Breast epithelium (tissue), 4 donors: ENCODE results near the gene ACACA. TPM values are rescaled to one million over a fixed set of nuclear protein-coding genes. Genes with fewer than 3 reads are reported as not detected.

Source experiments
- DNase-seq, 2 donors: peaks; one replicate each; pipeline ENCODE4 v3.0.0-alpha.2; 2019; ENCODE audit warnings: low spot score in 2 of 2
- H3K27ac ChIP-seq, 2 donors: fragments of 200-600 bp; sonication (generic) in 1 of 2; one replicate each; pipeline ENCODE4 v1.5.1; 2016 to 2019; ENCODE audit warnings: mild to moderate bottlenecking in 1 of 2
- H3K27me3 ChIP-seq, 2 donors: fragments of 200-600 bp; sonication (generic) in 1 of 2; one replicate each; pipeline versions ENCODE4 v1.5.1 to v1.6.0; 2017 to 2019; ENCODE audit warnings: control low read depth in 1 of 2, mild to moderate bottlenecking in 1 of 2
- H3K36me3 ChIP-seq: fragments of 200-600 bp; one replicate; pipeline ENCODE4 v1.5.1; 2019
- H3K4me1 ChIP-seq, 2 donors: fragments of 200-600 bp; sonication (generic); one replicate each; pipeline ENCODE4 v1.5.1; 2016 to 2019; ENCODE audit warnings: control low read depth in 1 of 2
- H3K4me3 ChIP-seq, 3 donors: fragments of 200-600 bp; sonication (generic); 1 replicate in 2 of 3; 2 replicates in 1 of 3; pipeline ENCODE4 v1.5.1; 2016 to 2019; ENCODE audit warnings: mild to moderate bottlenecking in 3 of 3, moderate library complexity in 2 of 3
- H3K9me3 ChIP-seq, 2 donors: fragments of 200-600 bp; sonication (generic) in 1 of 2; one replicate each; pipeline ENCODE4 v1.5.1; 2016 to 2019; ENCODE audit warnings: control low read depth in 1 of 2
- CTCF ChIP-seq, 3 donors: fragments of 450-650 bp; IDR thresholded peaks; one replicate each; pipeline ENCODE4 v1.5.1; 2016 to 2017; ENCODE audit warnings: antibody characterized with exemption in 3 of 3, mild to moderate bottlenecking in 3 of 3, moderate library complexity in 3 of 3
- POLR2A ChIP-seq: fragments of 450-650 bp; IDR thresholded peaks from one replicate; pipeline ENCODE4 v1.6.1; 2016; ENCODE audit warnings: antibody characterized with exemption, mild to moderate bottlenecking, moderate library complexity
- POLR2AphosphoS5 ChIP-seq, 3 donors: sonication (generic); formaldehyde crosslinking; IDR thresholded peaks; one replicate each; pipeline ENCODE4 v1.6.1; 2017; ENCODE audit warnings: antibody characterized with exemption in 3 of 3
- intact Hi-C: fragments of 100-400 bp; cut with DNase I; formaldehyde crosslinking; loops from one replicate; pipeline ENCODE4 v1.15.1; 2023; ENCODE audit warnings: low total_unique reads
- total RNA-seq, 3 donors: library from RNA; depleted of rRNA; stranded (reverse); fragments of >200 nt; gene quantifications; one replicate each; pipeline ENCODE4 v1.1.0, GENCODE V29; 2016

Gene ACACA
- total RNA-seq, 3 donors from 2014 or later = 32.8 to 46.5 (median 36.1) TPM

GRCh38 chr17:37219876-37220606 lies 186.6 kb downstream of the ACACA start:
- no peak for DNase-seq
- H3K27ac ChIP-seq = no peak overlapping the region
- H3K36me3 ChIP-seq = no peaks in the 10 kb centered on the region
- no peaks in the 10 kb centered on the region for H3K27me3 ChIP-seq
- no peak for TF ChIP-seq POLR2AphosphoS5 (IDR thresholded peaks at IDR 0.05)
- TF ChIP-seq POLR2A = no peak
- no peak for TF ChIP-seq CTCF (IDR thresholded peaks at IDR 0.05)
- intact Hi-C loops = no loop called here
- no peaks in the 10 kb centered on the region for H3K4me1 ChIP-seq
- H3K9me3 ChIP-seq = no peaks in the 10 kb centered on the region
- H3K4me3 ChIP-seq = no peak overlapping the region

- H3K27ac ChIP-seq = no peak overlapping the region
- no peak for TF ChIP-seq CTCF (IDR thresholded peaks at IDR 0.05)
- TF ChIP-seq POLR2AphosphoS5 (IDR thresholded peaks at IDR 0.05) = no peak
- no peak for TF ChIP-seq POLR2A
- no peaks in the 10 kb centered on the region for H3K27me3 ChIP-seq
- no peaks in the 10 kb centered on the region for H3K9me3 ChIP-seq
- intact Hi-C loops = no loop called here
- no peak overlapping the region for H3K4me3 ChIP-seq
- H3K4me1 ChIP-seq = no peaks in the 10 kb centered on the region
- DNase-seq = no peak
- H3K36me3 ChIP-seq = no peaks in the 10 kb centered on the region
Observed at GRCh38 chr17:37218849-37219248, 187.8 kb downstream of the ACACA start.

GRCh38 chr17:37214416-37214815 lies 192.2 kb downstream of the ACACA start:
- TF ChIP-seq POLR2A = no peak
- intact Hi-C loops = no loop called here
- H3K4me3 ChIP-seq = no peak overlapping the region
- no peaks in the 10 kb centered on the region for H3K9me3 ChIP-seq
- DNase-seq = no peak
- H3K27ac ChIP-seq = no peak overlapping the region
- H3K36me3 ChIP-seq = no peaks in the 10 kb centered on the region
- no peaks in the 10 kb centered on the region for H3K4me1 ChIP-seq
- no peaks in the 10 kb centered on the region for H3K27me3 ChIP-seq

- Histone ChIP-seq H3K27ac (no peak overlapping the region), H3K4me1 (no peaks in the 10 kb centered on the region), H3K27me3 (no peaks in the 10 kb centered on the region), H3K9me3 (no peaks in the 10 kb centered on the region), H3K4me3 (no peak overlapping the region), H3K36me3 (no peaks in the 10 kb centered on the region)
- intact Hi-C loops = no loop called here
- no peak for DNase-seq
- no peak for TF ChIP-seq POLR2A
- TF ChIP-seq POLR2AphosphoS5 (IDR thresholded peaks at IDR 0.05) = no peak
- no peak for TF ChIP-seq CTCF (IDR thresholded peaks at IDR 0.05)
Observed at GRCh38 chr17:37213927-37214326, 192.7 kb downstream of the ACACA start.

GRCh38 chr17:37212179-37212578 lies 194.5 kb downstream of the ACACA start:
- no peaks in the 10 kb centered on the region for H3K9me3 ChIP-seq
- intact Hi-C loops = no loop called here
- H3K27ac ChIP-seq = no peak overlapping the region
- DNase-seq = no peak
- no peaks in the 10 kb centered on the region for H3K27me3 ChIP-seq
- TF ChIP-seq POLR2A = no peak
- no peak for TF ChIP-seq POLR2AphosphoS5 (IDR thresholded peaks at IDR 0.05)
- no peak for TF ChIP-seq CTCF (IDR thresholded peaks at IDR 0.05)
- no peaks in the 10 kb centered on the region for H3K36me3 ChIP-seq
- no peak overlapping the region for H3K4me3 ChIP-seq
- no peaks in the 10 kb centered on the region for H3K4me1 ChIP-seq
